Activated T-cell treated with anti-CD3 and anti-CD28 coated beads, Interleukin-2, amount 50 U/mL, for 72 hours (primary cell): ENCODE measurements around the gene BCAR3. TPM values are rescaled to one million over a fixed set of nuclear protein-coding genes. Genes with fewer than 3 reads are reported as not detected.

Source experiments
- ATAC-seq, 2 donors: fragments of 150-1000 bp; cut with Tn5 transposase; replicated peaks in 1 of 2; 2 replicates each; pipeline ENCODE4 v1.10.0; 2021; ENCODE audit warnings: moderate library complexity in 2 of 2, mild to moderate bottlenecking in 1 of 2
- DNase-seq, 2 donors: peaks; one replicate each; pipeline ENCODE4 v3.0.0; 2021 to 2022; ENCODE audit warnings: mixed read lengths in 1 of 2
- H3K27ac Mint-ChIP-seq: one replicate; pipeline ENCODE4 v1.8.0; 2022; ENCODE audit warnings: mild to moderate bottlenecking, moderate library complexity, mixed read lengths
- H3K27me3 Mint-ChIP-seq: one replicate; pipeline ENCODE4 v1.8.0; 2022; ENCODE audit warnings: low read depth, mixed read lengths
- H3K36me3 Mint-ChIP-seq, 2 donors: one replicate each; pipeline ENCODE4 v1.8.0; 2022; ENCODE audit warnings: mixed read lengths in 2 of 2, mild to moderate bottlenecking in 1 of 2; ENCODE audit not compliant: insufficient read depth in 2 of 2
- H3K4me1 Mint-ChIP-seq: one replicate; pipeline ENCODE4 v1.8.0; 2022; ENCODE audit warnings: low read depth, mixed read lengths
- H3K4me3 Mint-ChIP-seq, 2 donors: one replicate each; pipeline ENCODE4 v1.8.0; 2022; ENCODE audit warnings: mild to moderate bottlenecking in 2 of 2, mixed read lengths in 2 of 2, moderate library complexity in 2 of 2
- H3K9me3 Mint-ChIP-seq, 2 donors: one replicate each; pipeline ENCODE4 v1.8.0; 2022; ENCODE audit warnings: mixed read lengths in 2 of 2
- total RNA-seq, 2 donors: library from RNA; stranded (reverse); gene quantifications; one replicate each; pipeline ENCODE4 v1.2.3, GENCODE V29; 2022

BCAR3 gene
- total RNA-seq, 2 donors from 2014 or later: 3.1 to 3.2 TPM

DNA sequence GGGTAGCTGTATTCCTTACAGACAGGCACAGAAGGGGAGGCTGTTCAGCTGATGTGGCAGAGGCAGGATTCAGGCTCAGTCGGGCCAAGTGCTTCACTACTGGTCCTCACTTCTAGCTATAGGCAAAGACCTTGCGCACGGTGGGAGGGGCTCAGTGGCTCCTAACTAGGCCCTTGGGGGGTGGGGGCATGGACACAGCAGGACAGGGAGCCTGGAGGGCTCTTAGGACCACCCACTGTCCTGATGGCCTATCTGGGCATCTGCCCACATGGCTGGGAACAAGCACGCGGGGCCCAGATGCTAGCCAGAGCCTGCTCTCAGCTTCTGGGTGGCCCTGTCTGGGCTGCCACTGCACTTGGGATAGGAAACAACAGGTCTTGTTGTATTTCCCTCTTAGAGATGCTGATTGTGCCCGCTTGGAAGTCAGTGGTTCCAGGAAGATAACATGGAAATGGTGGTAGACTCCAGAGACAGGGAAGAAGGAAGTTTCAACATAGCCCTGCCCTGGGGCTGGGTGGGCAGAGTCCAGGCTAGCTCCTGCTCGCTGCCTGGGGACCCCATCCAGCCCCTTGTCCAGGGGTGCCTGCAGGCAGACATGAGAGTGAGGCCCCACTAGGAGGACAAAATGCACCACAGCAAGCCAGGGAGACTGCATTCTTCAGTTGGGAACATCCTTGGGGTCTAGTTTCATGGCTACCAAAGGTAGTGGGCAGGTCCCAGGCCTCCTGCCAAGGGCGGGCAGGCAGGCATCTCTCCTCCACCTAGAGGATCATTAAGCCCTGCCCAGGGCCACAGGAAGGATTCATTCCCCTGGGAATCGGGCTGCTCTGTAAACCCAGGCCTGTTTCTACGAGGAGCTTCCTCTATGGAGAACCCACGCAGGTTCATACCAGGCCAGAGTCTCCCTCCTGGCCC lies 102.5 kb downstream of the BCAR3 start:
- Mint-ChIP-seq H3K36me3 (no peaks in the 10 kb centered on the region), H3K9me3 (no peaks in the 10 kb centered on the region), H3K4me3 (no peak overlapping the region), H3K4me1 (no peaks in the 10 kb centered on the region), H3K27me3 (no peaks in the 10 kb centered on the region), H3K27ac (no peak overlapping the region)
- DNase-seq (no peak), ATAC-seq (no peak)

DNA sequence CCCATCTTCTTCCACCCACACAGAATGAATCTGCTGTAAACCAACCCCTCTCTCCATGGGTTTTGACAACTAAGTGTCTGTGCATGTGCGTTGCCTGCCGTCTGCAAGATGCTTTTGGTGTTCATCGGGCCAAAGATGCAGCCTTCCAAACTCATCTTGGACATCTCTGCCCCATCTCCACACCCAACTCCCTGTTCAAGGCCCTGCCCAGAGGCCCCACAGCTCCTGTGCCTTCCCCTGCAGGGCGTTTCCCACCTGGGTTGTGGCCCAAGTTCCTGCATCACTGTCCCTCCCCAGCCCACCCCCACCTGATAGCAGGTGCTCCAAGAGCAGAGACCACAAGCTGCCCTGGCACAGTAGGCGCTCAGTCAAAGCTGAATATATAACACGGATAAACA lies 103.2 kb downstream of the BCAR3 start:
- Mint-ChIP-seq H3K4me3 (no peak overlapping the region), H3K4me1 (no peaks in the 10 kb centered on the region), H3K9me3 (no peaks in the 10 kb centered on the region), H3K27me3 (no peaks in the 10 kb centered on the region), H3K36me3 (no peaks in the 10 kb centered on the region), H3K27ac (no peak overlapping the region)
- no peak for ATAC-seq
- DNase-seq: no peak

DNA sequence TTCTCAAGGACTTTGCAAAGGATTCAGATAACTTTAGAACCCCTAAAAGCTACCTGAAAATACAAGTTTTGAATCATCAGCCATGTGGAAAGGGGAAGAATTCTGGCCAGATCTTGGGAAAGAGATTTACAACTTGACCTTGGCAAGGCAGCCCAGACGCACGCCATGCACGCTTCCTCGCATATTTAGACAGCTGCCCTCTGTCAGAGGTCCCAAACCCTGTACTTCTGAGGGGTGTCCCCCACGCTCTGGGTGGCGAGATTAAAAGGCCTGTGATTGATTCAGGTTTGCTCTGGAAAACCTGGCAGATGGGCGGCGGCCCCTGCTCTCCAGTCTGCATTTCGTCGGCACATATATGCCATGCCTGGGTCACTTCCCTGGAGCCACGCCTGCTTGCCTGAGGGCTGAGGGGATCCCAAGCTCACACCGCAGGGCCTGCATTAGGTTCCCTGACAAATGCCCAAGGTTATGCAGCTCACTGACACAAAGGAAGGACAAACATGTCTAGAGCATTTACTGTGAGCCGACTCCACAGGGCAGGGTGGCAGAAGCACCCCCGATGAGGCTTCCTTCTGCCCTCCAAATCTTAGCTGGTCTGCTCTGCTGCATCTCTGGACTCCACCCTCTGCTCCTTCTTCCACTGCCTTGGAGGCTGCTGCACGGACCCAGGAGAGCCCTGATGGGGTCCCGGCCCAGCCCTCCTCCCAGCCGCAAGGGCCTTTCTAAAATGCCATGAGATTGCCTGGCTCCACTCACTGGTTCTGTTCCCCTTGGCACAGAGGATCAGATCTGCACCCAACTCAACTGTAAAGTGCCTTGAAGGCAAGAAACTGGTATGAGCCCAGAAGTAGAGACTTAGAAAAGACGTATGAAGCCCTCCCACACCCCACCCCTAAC lies 103.9 kb downstream of the BCAR3 start:
- ATAC-seq (no peak), DNase-seq (no peak)
- Mint-ChIP-seq H3K27ac (no peak overlapping the region), H3K4me3 (no peak overlapping the region), H3K4me1 (no peaks in the 10 kb centered on the region), H3K36me3 (no peaks in the 10 kb centered on the region), H3K9me3 (no peaks in the 10 kb centered on the region), H3K27me3 (no peaks in the 10 kb centered on the region)

DNA sequence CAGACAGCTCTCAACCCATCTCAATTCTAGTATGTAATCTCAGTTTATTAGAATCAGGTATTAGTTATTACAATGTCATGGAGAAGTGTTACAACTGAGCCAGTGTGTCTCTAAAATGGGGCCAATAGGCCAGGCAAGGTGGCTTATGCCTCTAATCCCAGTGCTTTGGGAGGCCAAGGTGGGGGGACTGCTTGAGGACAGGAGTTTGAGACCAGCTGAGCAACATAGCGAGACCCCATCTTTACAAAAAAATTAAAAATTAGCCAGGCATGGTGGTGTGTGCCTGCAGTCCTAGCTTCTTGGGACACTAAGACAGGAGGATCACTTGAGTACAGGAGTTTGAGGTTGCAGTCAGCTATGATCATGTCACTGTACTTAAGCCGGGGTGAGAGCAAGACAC lies 104.9 kb downstream of the BCAR3 start:
- no peaks in the 10 kb centered on the region for H3K36me3 Mint-ChIP-seq
- no peaks in the 10 kb centered on the region for H3K9me3 Mint-ChIP-seq
- DNase-seq: no peak
- no peaks in the 10 kb centered on the region for H3K4me1 Mint-ChIP-seq
- H3K4me3 Mint-ChIP-seq: no peak overlapping the region
- no peak for ATAC-seq
- no peak overlapping the region for H3K27ac Mint-ChIP-seq
- H3K27me3 Mint-ChIP-seq: no peaks in the 10 kb centered on the region

DNA sequence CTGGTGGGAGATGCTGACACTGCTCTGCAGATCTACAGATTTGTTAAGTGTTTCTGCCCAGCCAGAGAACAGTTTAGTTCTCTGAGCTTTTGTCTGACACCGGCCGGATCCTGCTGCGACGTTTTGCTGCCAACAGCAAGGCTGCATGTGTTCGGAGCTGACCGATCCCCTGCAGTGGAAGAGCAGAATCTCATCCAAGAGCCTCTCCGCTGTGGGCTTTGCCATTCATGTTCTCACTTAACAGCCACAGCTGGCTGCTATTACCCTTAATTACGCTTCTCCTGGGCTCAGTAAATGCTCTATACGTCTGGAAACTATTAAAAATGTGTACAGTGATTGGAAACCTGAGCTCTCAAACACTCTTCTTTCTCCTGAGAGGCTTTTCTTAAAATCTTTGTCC lies 105.3 kb downstream of the BCAR3 start:
- H3K27ac Mint-ChIP-seq: no peak overlapping the region
- no peaks in the 10 kb centered on the region for H3K36me3 Mint-ChIP-seq

DNA sequence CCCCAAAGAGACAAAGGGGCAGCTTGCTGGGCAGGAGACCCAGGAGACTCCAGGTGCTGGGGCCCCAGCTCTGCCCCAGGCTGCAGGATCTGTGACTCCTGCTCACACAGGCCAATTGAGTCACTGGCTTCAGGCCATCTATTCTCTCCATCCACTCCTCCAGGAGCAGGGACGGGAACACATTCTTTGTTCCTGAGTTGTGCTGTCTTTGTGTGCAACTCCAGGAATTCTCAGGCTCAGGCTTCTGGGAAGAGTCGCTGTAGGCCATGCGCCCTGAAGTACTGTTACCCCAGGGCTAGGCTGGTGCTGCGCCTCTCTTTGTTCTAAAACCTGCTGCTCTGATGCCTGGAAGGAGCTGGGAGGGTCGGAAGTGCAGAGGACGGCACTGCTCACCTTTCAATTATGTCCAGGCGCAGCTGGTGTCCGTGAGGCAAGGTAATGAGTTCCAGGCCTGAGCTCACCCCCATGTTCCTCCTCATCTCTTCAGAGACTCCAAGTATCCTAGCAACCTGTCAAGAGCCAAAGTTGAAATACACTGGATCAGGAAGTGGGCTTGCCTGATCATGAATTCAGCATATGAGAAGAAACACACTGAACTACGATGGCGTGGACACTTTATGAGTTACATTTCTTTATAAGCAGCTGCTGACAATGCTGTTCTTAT lies 105.9 kb downstream of the BCAR3 start:
- H3K9me3 Mint-ChIP-seq: no peaks in the 10 kb centered on the region
- ATAC-seq (no peak), DNase-seq (no peak)
- H3K27me3 Mint-ChIP-seq: no peaks in the 10 kb centered on the region
- H3K27ac Mint-ChIP-seq: no peak overlapping the region
- H3K4me1 Mint-ChIP-seq: no peaks in the 10 kb centered on the region
- no peak overlapping the region for H3K4me3 Mint-ChIP-seq
- no peaks in the 10 kb centered on the region for H3K36me3 Mint-ChIP-seq

More for the DNA sequence above, 105.3 kb downstream of the BCAR3 start:
- no peak overlapping the region for H3K4me3 Mint-ChIP-seq
- H3K4me1 Mint-ChIP-seq: no peaks in the 10 kb centered on the region
- DNase-seq: no peak
- H3K27me3 Mint-ChIP-seq: no peaks in the 10 kb centered on the region
- H3K9me3 Mint-ChIP-seq: no peaks in the 10 kb centered on the region
- ATAC-seq: no peak

DNA sequence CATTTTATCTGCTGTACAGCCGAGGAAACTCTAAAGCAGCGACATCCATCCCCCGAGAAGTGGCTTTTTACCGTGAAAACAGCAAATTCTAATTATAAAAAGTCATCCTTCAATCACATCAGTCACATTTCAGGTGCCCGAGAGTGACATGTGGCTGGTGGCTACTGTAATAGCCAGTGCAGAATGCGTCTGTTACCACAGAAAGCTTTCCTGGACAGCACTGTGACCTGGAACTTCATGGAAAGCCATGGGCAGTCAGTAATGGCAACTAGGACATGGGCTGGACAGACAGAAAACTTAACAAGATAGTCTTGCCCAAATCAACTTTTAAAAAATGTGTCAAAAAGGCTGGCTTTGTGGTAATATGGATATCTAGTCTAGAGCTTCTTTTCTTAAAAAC lies 106.6 kb downstream of the BCAR3 start:
- Mint-ChIP-seq H3K4me3 (no peak overlapping the region), H3K27ac (no peak overlapping the region), H3K4me1 (no peaks in the 10 kb centered on the region), H3K36me3 (no peaks in the 10 kb centered on the region), H3K27me3 (no peaks in the 10 kb centered on the region), H3K9me3 (no peaks in the 10 kb centered on the region)
- ATAC-seq: no peak
- DNase-seq: no peak

DNA sequence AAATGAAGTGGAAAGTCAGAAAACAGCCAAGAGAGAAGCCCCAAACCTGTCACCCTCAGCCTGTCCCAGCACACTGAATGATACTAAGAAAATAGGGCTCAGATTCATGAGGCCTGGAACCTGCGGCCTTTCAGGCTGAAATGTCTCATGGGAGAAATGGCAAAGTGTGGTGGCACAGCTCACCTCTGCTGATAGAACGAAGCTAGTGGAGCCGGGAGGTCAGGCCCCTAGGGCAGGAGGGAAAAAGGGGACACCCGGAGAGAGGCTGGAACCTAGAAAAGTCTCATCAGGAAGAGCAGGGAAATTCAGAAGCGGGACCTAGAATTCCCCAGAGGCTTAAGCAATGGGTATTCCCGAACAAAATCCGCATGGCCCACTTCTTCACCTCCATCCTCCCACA lies 107.1 kb downstream of the BCAR3 start:
- no peaks in the 10 kb centered on the region for H3K4me1 Mint-ChIP-seq
- no peaks in the 10 kb centered on the region for H3K27me3 Mint-ChIP-seq
- ATAC-seq (no peak), DNase-seq (no peak)
- no peak overlapping the region for H3K4me3 Mint-ChIP-seq
- H3K27ac Mint-ChIP-seq: no peak overlapping the region
- H3K36me3 Mint-ChIP-seq: no peaks in the 10 kb centered on the region
- H3K9me3 Mint-ChIP-seq: no peaks in the 10 kb centered on the region

DNA sequence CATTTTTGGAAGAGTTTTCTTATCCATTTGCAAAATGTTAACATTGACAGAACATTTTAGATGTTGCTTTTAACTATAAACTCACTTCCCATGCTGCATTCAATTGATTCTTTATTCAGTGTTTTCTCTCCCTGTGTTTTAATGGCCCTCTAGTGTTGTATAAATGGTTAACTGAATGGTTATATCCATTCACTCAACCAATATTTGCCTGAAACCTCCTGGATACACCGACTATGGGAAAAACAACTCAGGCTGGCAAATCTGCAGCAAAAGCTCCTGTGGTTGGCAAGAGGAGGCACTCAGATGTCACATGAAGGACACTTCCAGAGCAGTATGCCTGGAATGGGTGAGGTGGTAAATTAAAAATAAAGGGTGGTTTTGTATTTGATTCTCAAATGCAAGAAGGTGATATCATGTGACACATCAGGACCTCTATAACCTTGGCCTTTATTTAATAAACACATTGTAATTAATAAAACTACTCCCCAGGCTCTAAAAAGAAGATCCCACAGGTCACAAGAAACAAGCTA lies 107.6 kb downstream of the BCAR3 start:
- Mint-ChIP-seq H3K4me1 (no peaks in the 10 kb centered on the region), H3K27me3 (no peaks in the 10 kb centered on the region), H3K4me3 (no peak overlapping the region), H3K27ac (peak overlapping the region; percentile 36), H3K36me3 (no peaks in the 10 kb centered on the region), H3K9me3 (no peaks in the 10 kb centered on the region)
- ATAC-seq (no peak), DNase-seq (no peak)

DNA sequence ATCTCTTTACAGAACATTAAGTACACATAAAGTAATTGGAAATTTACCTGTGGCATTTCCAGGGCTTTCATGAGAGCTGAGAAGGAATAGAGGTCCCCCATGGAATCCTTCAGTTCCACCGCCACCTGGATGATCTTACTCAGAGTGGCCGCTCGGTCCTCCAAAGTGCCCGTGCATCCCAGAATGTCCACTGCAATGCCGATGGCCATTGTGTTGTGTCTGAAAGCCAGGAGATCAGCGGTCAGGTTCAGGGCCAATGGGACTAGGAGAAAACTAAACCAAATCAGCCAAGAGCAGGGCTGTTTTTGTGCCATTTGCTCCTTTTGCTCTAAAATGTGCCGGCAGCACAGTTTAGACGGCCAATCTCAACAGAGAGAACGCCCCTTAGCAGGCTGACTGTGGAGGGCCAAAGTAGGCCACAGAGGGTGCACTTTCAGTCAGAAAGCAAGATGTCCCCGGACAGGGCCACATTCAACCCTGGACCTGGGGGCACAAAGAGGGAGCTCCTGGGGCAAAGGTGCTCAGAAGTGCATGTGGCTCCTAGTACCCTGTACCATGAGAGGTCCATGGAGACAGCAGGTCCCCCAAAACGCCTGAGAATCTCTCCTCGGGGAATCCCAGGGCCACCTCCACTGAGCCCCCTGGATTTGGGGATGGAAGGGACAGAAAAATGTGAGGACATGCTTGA lies 109.9 kb downstream of the BCAR3 start:
- no peak overlapping the region for H3K27ac Mint-ChIP-seq
- no peak overlapping the region for H3K4me3 Mint-ChIP-seq
- H3K27me3 Mint-ChIP-seq: no peaks in the 10 kb centered on the region
- H3K36me3 Mint-ChIP-seq: no peaks in the 10 kb centered on the region
- H3K4me1 Mint-ChIP-seq: peaks cover 4% of the 10 kb centered on the region
- DNase-seq (no peak), ATAC-seq (no peak)
- H3K9me3 Mint-ChIP-seq: no peaks in the 10 kb centered on the region

DNA sequence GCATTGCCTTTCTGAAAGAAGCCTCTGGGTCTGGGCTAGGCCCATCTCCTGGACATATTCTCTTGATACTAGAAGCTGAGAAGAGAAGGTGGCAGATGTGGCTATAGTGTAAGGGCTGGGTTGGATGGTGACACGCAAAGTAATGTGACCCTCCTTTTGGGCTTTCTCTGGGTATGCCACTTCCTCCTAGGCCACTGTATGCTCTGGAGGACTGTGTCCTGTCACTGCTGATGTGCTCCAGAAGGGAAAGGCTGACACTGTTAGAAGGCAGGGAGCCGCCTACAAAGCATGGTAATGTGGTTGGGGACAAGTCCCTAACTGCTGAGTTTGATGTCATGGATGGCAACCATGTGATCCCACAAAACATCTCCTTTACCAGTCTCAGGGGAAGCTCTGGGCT lies 112.1 kb downstream of the BCAR3 start:
- no peak overlapping the region for H3K4me3 Mint-ChIP-seq

DNA sequence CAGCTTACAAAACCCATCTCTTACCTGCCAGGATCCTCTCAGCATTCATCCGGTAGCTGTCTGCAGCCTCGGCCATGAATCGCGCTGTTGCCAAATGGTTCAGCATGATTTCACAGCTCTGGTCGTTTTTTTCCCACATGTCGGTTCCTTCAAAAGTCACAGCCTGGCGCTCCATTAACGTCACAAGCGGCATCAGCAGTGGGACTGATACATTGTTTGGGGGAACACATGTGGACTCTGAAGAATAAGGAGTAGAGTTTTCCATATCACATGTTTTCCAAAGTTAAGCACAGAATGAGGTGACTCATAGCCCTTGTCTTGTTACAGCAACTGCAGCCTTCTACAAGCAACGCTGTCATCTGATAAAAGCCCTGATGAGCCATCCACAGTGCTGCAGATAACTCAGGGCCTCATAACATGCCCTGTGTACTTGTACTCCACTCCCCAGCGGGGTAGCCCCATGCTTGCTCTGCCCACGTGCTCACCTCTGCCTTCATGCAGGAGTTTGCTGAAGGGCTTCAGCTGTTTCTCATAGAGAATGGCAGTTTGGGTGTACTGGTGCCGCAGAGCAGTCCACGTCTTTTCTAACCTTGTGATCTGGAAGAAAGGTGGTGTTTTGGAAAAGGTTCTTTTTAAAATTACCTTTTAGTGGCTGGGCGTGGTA lies 114.2 kb downstream of the BCAR3 start:
- Mint-ChIP-seq H3K36me3 (no peaks in the 10 kb centered on the region), H3K4me3 (no peak overlapping the region), H3K4me1 (peaks cover 4% of the 10 kb centered on the region), H3K27me3 (no peaks in the 10 kb centered on the region), H3K9me3 (no peaks in the 10 kb centered on the region), H3K27ac (no peak overlapping the region)
- DNase-seq (no peak), ATAC-seq (peak in 1 of 2 donors; percentile 33)

More for the DNA sequence above, 112.1 kb downstream of the BCAR3 start:
- Mint-ChIP-seq H3K36me3 (no peaks in the 10 kb centered on the region), H3K27me3 (no peaks in the 10 kb centered on the region), H3K27ac (no peak overlapping the region), H3K4me1 (peaks cover 4% of the 10 kb centered on the region), H3K9me3 (no peaks in the 10 kb centered on the region)
- DNase-seq: no peak
- no peak for ATAC-seq
